Testis (tissue), 3 donors: ENCODE data around the gene MGME1. TPM values are rescaled to one million over a fixed set of nuclear protein-coding genes. Genes with fewer than 3 reads are reported as not detected.
A peak's percentile ranks its signal among the peaks of the same experiment; 100 is the strongest.

Experiments used
- DNase-seq: peaks from one replicate; pipeline ENCODE4 v3.0.0-alpha.2; 2019
- H3K27ac ChIP-seq, 2 donors: fragments of 200-600 bp; sonication (generic); one replicate each; pipeline ENCODE4 v1.5.1; 2019
- H3K27me3 ChIP-seq: fragments of 200-600 bp; sonication (generic); one replicate; pipeline ENCODE4 v1.5.1; 2019
- H3K36me3 ChIP-seq: fragments of 200-600 bp; sonication (generic); one replicate; pipeline ENCODE4 v1.5.1; 2017; ENCODE audit warnings: low read depth; ENCODE audit errors: missing control alignments
- H3K4me1 ChIP-seq: fragments of 200-600 bp; sonication (generic); one replicate; pipeline ENCODE4 v1.5.1; 2019
- H3K4me3 ChIP-seq, 2 donors: fragments of 200-600 bp; sonication (generic); one replicate each; pipeline ENCODE4 v1.5.1; 2017 to 2019
- H3K9me3 ChIP-seq: fragments of 200-600 bp; sonication (generic); one replicate; pipeline ENCODE4 v1.5.1; 2017
- POLR2A ChIP-seq: fragments of 450-650 bp; IDR thresholded peaks from one replicate; pipeline ENCODE4 v1.6.1; 2017; ENCODE audit warnings: antibody characterized with exemption, mild to moderate bottlenecking, moderate library complexity
- WGBS, 2 donors: methylation state at CpG; one replicate each; pipeline ENCODE4 v1.1.5; 2018; 5-methylcytosine and 5-hydroxymethylcytosine counted together
- intact Hi-C: fragments of 100-400 bp; cut with DNase I; formaldehyde crosslinking; loops from one replicate; pipeline ENCODE4 v1.15.1; 2023; ENCODE audit warnings: low total_unique reads
- polyA plus RNA-seq: library from polyadenylated mRNA; stranded (reverse); fragments of 350-450 nt; fragmentation: Illumina TruSeq; extraction: RNeasy Lipid Tissue Mini Kit (QIAGEN cat#74804); gene quantifications from one replicate; pipeline ENCODE4 v1.2.3, GENCODE V29; 2014; ENCODE audit warnings: low read depth, low replicate concordance; ENCODE audit not compliant: insufficient read depth
- total RNA-seq, 2 donors: library from RNA; depleted of rRNA; stranded (reverse); fragments of >200 nt; gene quantifications; one replicate each; pipeline ENCODE4 v1.2.3, GENCODE V29; 2016
- TF ChIP-seq, protein P1 (sequence below), 3 experiments: fragments of 450-650 bp in 2 of 3; fragments of 200-600 bp in 1 of 3; sonication (generic) in 1 of 3; IDR thresholded peaks; one replicate each; pipeline ENCODE4 v1.5.1; 2016 to 2019; ENCODE audit warnings: antibody characterized with exemption in 3 of 3, mild to moderate bottlenecking in 2 of 3, moderate library complexity in 1 of 3

The MGME1 gene
- total and polyA plus RNA-seq, 3 donors from 2014 or later, result 15.5 to 22.3 (median 17.4) TPM

DNA sequence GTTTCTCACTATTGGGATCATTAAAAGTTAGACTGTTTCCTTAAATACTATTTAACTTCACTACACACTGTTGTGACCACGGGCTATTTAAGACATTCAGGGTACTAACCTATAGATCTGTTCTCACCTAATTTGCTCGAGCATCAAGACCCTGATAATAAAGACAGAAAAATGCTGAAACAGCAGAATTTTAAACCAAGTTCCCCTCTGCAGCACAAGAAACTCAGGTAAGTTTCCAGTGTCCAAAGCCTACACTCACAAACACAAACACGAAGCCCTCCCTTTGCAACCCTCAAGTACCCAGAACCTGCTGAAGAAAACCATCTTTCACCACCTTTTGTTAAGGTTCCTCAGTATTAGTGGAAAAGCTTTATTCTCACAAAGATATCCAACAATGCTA, 4.2 kb upstream of the MGME1 start:
- Histone ChIP-seq H3K27ac (no peak overlapping the region), H3K27me3 (no peaks in the 10 kb centered on the region), H3K4me1 (peaks cover 44% of the 10 kb centered on the region), H3K4me3 (no peak overlapping the region), H3K36me3 (no peaks in the 10 kb centered on the region), H3K9me3 (no peaks in the 10 kb centered on the region)
- DNase-seq, result no peak
- intact Hi-C loops, result no loop called here
- TF ChIP-seq, protein P1, sequence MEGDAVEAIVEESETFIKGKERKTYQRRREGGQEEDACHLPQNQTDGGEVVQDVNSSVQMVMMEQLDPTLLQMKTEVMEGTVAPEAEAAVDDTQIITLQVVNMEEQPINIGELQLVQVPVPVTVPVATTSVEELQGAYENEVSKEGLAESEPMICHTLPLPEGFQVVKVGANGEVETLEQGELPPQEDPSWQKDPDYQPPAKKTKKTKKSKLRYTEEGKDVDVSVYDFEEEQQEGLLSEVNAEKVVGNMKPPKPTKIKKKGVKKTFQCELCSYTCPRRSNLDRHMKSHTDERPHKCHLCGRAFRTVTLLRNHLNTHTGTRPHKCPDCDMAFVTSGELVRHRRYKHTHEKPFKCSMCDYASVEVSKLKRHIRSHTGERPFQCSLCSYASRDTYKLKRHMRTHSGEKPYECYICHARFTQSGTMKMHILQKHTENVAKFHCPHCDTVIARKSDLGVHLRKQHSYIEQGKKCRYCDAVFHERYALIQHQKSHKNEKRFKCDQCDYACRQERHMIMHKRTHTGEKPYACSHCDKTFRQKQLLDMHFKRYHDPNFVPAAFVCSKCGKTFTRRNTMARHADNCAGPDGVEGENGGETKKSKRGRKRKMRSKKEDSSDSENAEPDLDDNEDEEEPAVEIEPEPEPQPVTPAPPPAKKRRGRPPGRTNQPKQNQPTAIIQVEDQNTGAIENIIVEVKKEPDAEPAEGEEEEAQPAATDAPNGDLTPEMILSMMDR (IDR thresholded peaks at IDR 0.05), result no peak
- TF ChIP-seq POLR2A, result no peak
- 71 to 82% methylated on average over 3 of the region's 3 CpGs for WGBS, 2 donors

DNA sequence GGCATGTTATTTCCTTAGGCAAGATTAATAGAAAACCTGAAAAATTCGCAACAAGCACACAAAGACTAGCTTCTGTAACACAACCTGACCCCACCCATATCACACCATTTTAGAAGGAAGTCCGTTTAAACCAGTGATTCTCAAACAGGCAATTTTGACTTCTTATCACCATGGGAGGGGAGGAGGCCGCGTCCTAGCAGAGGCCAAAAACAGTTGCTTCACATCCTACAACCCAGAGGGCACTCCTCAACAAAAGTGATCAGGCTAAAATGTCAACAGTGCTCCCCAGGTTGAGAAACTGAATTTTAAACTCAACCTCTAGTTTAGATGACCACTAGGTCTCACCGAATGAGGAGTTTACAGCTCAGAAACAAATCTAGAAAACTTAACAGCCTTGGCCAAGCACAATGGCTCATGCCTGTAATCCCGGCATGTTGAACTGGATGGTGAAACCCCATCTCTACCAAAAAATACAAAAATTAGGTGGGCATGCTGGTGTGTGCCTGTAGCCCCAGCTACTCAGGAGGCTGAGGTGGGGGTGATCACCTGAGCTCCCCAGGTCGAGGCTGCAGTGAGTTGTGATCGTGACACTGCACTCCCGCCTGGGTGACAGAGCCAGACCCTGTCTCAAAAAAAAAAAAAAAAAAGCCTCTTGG, 3.6 kb upstream of the MGME1 start:
- H3K4me1 ChIP-seq, result peaks cover 47% of the 10 kb centered on the region

DNA sequence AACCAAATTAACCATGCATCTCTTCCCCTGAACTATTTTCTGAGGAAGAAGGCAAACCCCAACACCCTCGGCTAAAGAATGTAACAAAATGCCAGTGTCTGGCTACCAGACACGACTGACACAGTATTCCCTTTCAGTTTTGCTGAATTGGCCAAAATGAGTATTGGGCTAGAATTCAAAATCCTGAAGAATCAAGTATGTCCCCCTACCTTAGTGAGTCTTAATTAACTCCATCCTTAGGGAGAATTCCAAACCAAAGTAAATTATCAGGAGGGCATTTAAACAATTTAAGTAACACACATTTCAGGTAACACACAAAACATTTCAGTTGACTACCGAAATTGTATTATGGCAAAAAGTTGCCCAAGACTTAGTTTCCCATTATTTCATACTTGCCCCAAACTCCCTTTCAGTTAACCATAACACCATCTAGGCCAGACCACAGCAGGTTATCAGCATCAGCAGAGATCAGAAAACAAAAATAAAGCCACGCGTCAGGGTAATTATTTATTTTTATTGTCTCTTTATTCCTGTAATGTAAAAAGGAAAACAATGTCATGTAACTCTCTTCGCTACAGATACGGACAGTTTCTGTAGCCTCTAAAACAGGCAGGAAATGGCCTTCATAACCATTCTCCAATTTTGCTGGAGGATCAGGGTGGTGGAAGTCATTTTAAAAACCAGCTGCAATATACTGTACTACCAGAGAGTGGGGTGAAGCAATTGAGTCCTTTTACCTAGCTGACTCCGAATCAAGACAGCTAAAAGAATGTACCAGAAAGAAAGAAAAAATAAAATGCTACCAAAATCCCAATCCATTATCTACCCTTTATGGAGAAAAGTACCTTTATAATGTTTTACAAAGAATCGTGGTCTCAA, 2.1 kb upstream of the MGME1 start:
- DNase-seq, result no peak

More for the DNA sequence above, 3.6 kb upstream of the MGME1 start:
- Histone ChIP-seq H3K27ac (peak overlapping the region in 1 of 2 donors; percentile 99), H3K36me3 (no peaks in the 10 kb centered on the region), H3K4me3 (no peak overlapping the region), H3K9me3 (no peaks in the 10 kb centered on the region), H3K27me3 (no peaks in the 10 kb centered on the region)
- intact Hi-C loops, result no loop called here
- DNase-seq, result no peak
- WGBS, 2 donors, result 59 to 68% methylated on average over 9 of the region's 9 CpGs
- TF ChIP-seq, protein P1 (IDR thresholded peaks at IDR 0.05), result no peak
- no peak for TF ChIP-seq POLR2A

DNA sequence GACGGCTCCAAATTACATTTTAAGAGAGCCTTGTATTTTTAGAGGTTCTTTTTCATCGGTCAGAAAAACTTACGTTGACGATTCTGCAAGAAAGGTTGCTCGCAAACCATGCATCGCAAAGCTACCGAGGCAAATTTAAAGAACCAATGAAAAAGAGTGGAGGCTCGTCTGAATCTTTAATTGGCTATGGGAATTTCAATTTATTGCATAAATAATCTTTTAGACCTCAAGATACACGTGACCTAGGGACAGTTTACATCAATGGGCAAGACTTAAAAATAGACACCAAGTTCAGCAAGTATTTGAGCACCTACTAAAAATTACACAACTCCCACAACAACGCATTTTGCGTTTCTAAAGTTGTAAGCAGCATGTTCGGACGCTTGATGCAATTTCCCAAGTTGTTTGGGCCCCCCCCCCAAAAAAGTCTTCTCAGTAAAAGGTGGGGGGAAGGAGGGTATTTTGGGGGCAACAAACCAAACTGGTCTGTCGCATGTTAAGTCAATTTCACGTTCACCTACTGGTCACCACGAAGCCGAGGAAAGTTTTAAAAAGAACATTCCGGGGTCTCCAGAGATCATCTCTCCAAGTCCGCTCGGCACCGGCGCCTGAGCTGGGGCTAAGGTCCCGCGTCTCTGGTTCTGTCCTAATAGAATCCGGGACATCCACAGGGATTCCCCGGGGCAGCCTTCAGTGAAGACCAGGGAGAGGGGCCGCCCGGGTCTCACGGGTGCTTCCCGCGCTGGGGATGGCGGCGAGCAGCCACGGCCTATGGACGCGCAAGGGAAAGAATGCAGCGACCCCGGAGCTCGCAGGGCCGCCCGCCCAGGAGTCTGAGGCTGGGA, 1.1 kb upstream of the MGME1 start:
- H3K9me3 ChIP-seq, result no peaks in the 10 kb centered on the region
- H3K4me3 ChIP-seq, result peak overlapping the region; percentile 74 to 77
- H3K4me1 ChIP-seq, result peaks cover 46% of the 10 kb centered on the region
- peak; percentile 30 for DNase-seq
- H3K27me3 ChIP-seq, result no peaks in the 10 kb centered on the region
- H3K36me3 ChIP-seq, result no peaks in the 10 kb centered on the region
- intact Hi-C loops, result no loop called here
- peak overlapping the region; percentile 96 to 99 for H3K27ac ChIP-seq
- TF ChIP-seq, protein P1 (IDR thresholded peaks at IDR 0.05), result no peak
- no peak for TF ChIP-seq POLR2A
- 0 to 1% methylated on average over 24 to 41 of the region's 41 CpGs for WGBS, 2 donors

More for the DNA sequence above, 2.1 kb upstream of the MGME1 start:
- 5 to 8% methylated on average over 9 of the region's 9 CpGs for WGBS, 2 donors
- H3K4me1 ChIP-seq, result peaks cover 53% of the 10 kb centered on the region
- intact Hi-C loops, result no loop called here
- peak overlapping the region; percentile 96 to 99 for H3K27ac ChIP-seq
- no peaks in the 10 kb centered on the region for H3K36me3 ChIP-seq
- TF ChIP-seq POLR2A, result no peak
- TF ChIP-seq, protein P1 (IDR thresholded peaks at IDR 0.05), result peak in 1 of 3 experiments; percentile 23
- H3K4me3 ChIP-seq, result peak overlapping the region; percentile 74 to 77
- no peaks in the 10 kb centered on the region for H3K9me3 ChIP-seq
- no peaks in the 10 kb centered on the region for H3K27me3 ChIP-seq
